HepG2 (cell line): Measurements from ENCODE around the gene PDE2A. TPM values are rescaled to one million over a fixed set of nuclear protein-coding genes. Genes with fewer than 3 reads are reported as not detected.

Source experiments
- CTCF ChIP-seq: sonication (generic); formaldehyde crosslinking; IDR thresholded peaks from 2 replicates; pipeline ENCODE4 v1.5.0; 2020; ENCODE audit warnings: mild to moderate bottlenecking, missing genetic modification reagents, moderate library complexity
- EZH2 ChIP-seq: conservative IDR thresholded peaks from 2 replicates; pipeline ENCODE4 v1.6.1; 2012; ENCODE audit warnings: mild to moderate bottlenecking, low read depth, low read length, moderate library complexity
- FOSL2 ChIP-seq: sonication (generic); formaldehyde crosslinking; IDR thresholded peaks from 2 replicates; pipeline ENCODE4 v1.4.0; 2020; ENCODE audit warnings: missing genetic modification reagents
- HMGXB4 ChIP-seq, 2 experiments: sonication (generic) in 1 of 2; formaldehyde crosslinking in 1 of 2; IDR thresholded peaks; 2 replicates each; pipeline versions ENCODE4 v1.4.0 to v1.6.1; 2018 to 2020; ENCODE audit warnings: missing genetic modification reagents in 2 of 2, borderline replicate concordance in 1 of 2, low read depth in 1 of 2, mild to moderate bottlenecking in 1 of 2, missing biosample characterization in 1 of 2
- HNRNPLL ChIP-seq: fragments of 200-400 bp; formaldehyde crosslinking; IDR thresholded peaks from 2 replicates; pipeline ENCODE4 v1.6.1; 2017; ENCODE audit warnings: mild to moderate bottlenecking, low read depth, low read length; ENCODE audit not compliant: poor library complexity, severe bottlenecking
- KAT7 ChIP-seq: IDR thresholded peaks from 2 replicates; pipeline ENCODE4 v1.6.1; 2018; ENCODE audit warnings: borderline replicate concordance, missing compliant biosample characterization
- MED13 ChIP-seq: sonication (generic); formaldehyde crosslinking; IDR thresholded peaks from 2 replicates; pipeline ENCODE4 v1.5.0; 2020; ENCODE audit warnings: missing genetic modification reagents
- MEIS2 ChIP-seq: sonication (generic); formaldehyde crosslinking; IDR thresholded peaks from 2 replicates; pipeline ENCODE4 v1.9.0; 2021; ENCODE audit warnings: mild to moderate bottlenecking, missing genetic modification reagents
- PAF1 ChIP-seq: IDR thresholded peaks from 2 replicates; pipeline ENCODE4 v1.6.1; 2016; ENCODE audit warnings: missing genetic modification reagents, missing compliant biosample characterization
- PRPF4 ChIP-seq: fragments of 200-400 bp; formaldehyde crosslinking; IDR thresholded peaks from 2 replicates; pipeline ENCODE4 v1.6.1; 2016; ENCODE audit warnings: low read length, low read depth; ENCODE audit not compliant: poor library complexity, severe bottlenecking
- RAD21 ChIP-seq: fragments of 450-650 bp; formaldehyde crosslinking; IDR thresholded peaks from 2 replicates; pipeline ENCODE4 v1.5.0; 2020; ENCODE audit warnings: mild to moderate bottlenecking
- RELA ChIP-seq: sonication (generic); formaldehyde crosslinking; IDR thresholded peaks from 2 replicates; pipeline ENCODE4 v1.4.0; 2020; ENCODE audit warnings: missing genetic modification reagents
- SATB2 ChIP-seq: sonication (generic); formaldehyde crosslinking; IDR thresholded peaks from 2 replicates; pipeline ENCODE4 v1.5.0; 2020; ENCODE audit warnings: missing genetic modification reagents
- TOPORS ChIP-seq: sonication (generic); formaldehyde crosslinking; IDR thresholded peaks from 2 replicates; pipeline ENCODE4 v1.8.0; 2023; ENCODE audit warnings: mild to moderate bottlenecking, missing genetic modification reagents
- USF2 ChIP-seq, 2 experiments: sonication (generic) in 1 of 2; formaldehyde crosslinking in 1 of 2; IDR thresholded peaks; 2 replicates each; pipeline versions ENCODE4 v1.5.1 to v1.6.1; 2011 to 2020; ENCODE audit warnings: borderline replicate concordance in 1 of 2, low read depth in 1 of 2, low read length in 1 of 2, mild to moderate bottlenecking in 1 of 2, missing genetic modification reagents in 1 of 2, moderate library complexity in 1 of 2
- ZFY ChIP-seq: sonication (generic); formaldehyde crosslinking; IDR thresholded peaks from 2 replicates; pipeline ENCODE4 v1.4.0; 2020; ENCODE audit warnings: missing genetic modification reagents
- ZMAT5 ChIP-seq: sonication (generic); formaldehyde crosslinking; IDR thresholded peaks from 2 replicates; pipeline ENCODE4 v1.5.0; 2020; ENCODE audit warnings: mild to moderate bottlenecking, low read depth, missing genetic modification reagents, borderline replicate concordance
- ZNF282 ChIP-seq: fragments of 450-650 bp; IDR thresholded peaks from 2 replicates; pipeline ENCODE4 v1.6.1; 2018; ENCODE audit not compliant: partially characterized antibody
- ZNF615 ChIP-seq: sonication (generic); formaldehyde crosslinking; IDR thresholded peaks from 2 replicates; pipeline ENCODE4 v1.5.0; 2020; ENCODE audit warnings: mild to moderate bottlenecking, missing genetic modification reagents, borderline replicate concordance
- ZNF777 ChIP-seq: sonication (generic); formaldehyde crosslinking; IDR thresholded peaks from 2 replicates; pipeline ENCODE4 v1.4.0; 2020; ENCODE audit warnings: missing genetic modification reagents
- polyA plus RNA-seq, 8 experiments: library from polyadenylated mRNA; depleted of rRNA in 3 of 8; stranded (reverse) in 7 of 8; unstranded in 1 of 8; fragments of >200 nt; fragmentation: Illumina TruSeq in 4 of 8; extraction: Trizol in 4 of 8; gene quantifications; 2 replicates each; pipeline versions ENCODE4 v1.2.1 to v1.2.3, GENCODE V29; 2011 to 2016; ENCODE audit warnings: low read depth in 4 of 8, missing spikeins in 1 of 8, mixed read lengths in 1 of 8; ENCODE audit not compliant: insufficient read depth in 1 of 8
- total RNA-seq, 5 experiments: library from RNA; depleted of rRNA; stranded (reverse); fragments of >200 nt; fragmentation: Illumina TruSeq; extraction: Trizol; gene quantifications; 2 replicates each; pipeline ENCODE4 v1.2.3, GENCODE V29; 2016; ENCODE audit warnings: low read depth in 1 of 5

PDE2A gene
- total and polyA plus RNA-seq, 2 of the 13 experiments (the other 11 are each of a cell fraction or from before 2014, with no cell fraction given) = 3.1 TPM; not detected in 1

GRCh38 chr11:72684236-72684912 lies 10.2 kb upstream of the PDE2A start (continued):
- TF ChIP-seq CTCF (CRISPR knock-in tag) = peak; percentile 67
- no peak for TF ChIP-seq ZMAT5
- peak in 1 of 2 experiments; percentile 29; a peak in 1 of 4 replicates for TF ChIP-seq HMGXB4 (CRISPR knock-in tag; IDR thresholded peaks at IDR 0.05; ENCODE audit: borderline replicate concordance in 1 of 2, low read depth in 1 of 2)
- no peak for TF ChIP-seq USF2 (IDR thresholded peaks at IDR 0.05; ENCODE audit: low read depth, low read length)
- no peak for TF ChIP-seq USF2 (CRISPR knock-in tag; IDR thresholded peaks at IDR 0.05; ENCODE audit: borderline replicate concordance)
- TF ChIP-seq PAF1 (CRISPR knock-in tag) = no peak
- TF ChIP-seq EZH2 = no peak
- TF ChIP-seq MEIS2 (CRISPR knock-in tag) = 0 out of 2 replicates have a peak, but pooled peaks have one; percentile 17
- no peak for TF ChIP-seq ZNF615
- no peak for TF ChIP-seq SATB2 (CRISPR knock-in tag)
- TF ChIP-seq HNRNPLL = peak; percentile 27
- TF ChIP-seq FOSL2 (CRISPR knock-in tag) = peak; percentile 66; the same call in 1 of the 2 replicates
- 0 out of 2 replicates have a peak, but pooled peaks have one; percentile 43 for TF ChIP-seq MED13
- TF ChIP-seq ZNF777 (CRISPR knock-in tag) = no peak
- peak; percentile 35; the same call in 1 of the 2 replicates for TF ChIP-seq ZFY (CRISPR knock-in tag)
- TF ChIP-seq KAT7 = no peak
- TF ChIP-seq PRPF4 = no peak
- no peak for TF ChIP-seq TOPORS
- TF ChIP-seq RELA = no peak
- TF ChIP-seq RAD21 (CRISPR knock-in tag) = peak; percentile 21; the same call in 1 of the 2 replicates
- no peak for TF ChIP-seq ZNF282
